GM12873 (cell line): Measurements from ENCODE around the gene ELP4.

Experiments used
- TF ChIP-seq, protein P1 (sequence below): IDR thresholded peaks from 2 replicates; pipeline ENCODE4 v1.5.1; 2012; ENCODE audit warnings: low read depth, mild to moderate bottlenecking, moderate library complexity, low read length, control low read depth; ENCODE audit not compliant: insufficient read depth; ENCODE audit errors: missing control alignments

The ELP4 gene

GRCh38 chr11:31823644-31824331, 314.2 kb downstream of the ELP4 start:
- TF ChIP-seq, protein P1, sequence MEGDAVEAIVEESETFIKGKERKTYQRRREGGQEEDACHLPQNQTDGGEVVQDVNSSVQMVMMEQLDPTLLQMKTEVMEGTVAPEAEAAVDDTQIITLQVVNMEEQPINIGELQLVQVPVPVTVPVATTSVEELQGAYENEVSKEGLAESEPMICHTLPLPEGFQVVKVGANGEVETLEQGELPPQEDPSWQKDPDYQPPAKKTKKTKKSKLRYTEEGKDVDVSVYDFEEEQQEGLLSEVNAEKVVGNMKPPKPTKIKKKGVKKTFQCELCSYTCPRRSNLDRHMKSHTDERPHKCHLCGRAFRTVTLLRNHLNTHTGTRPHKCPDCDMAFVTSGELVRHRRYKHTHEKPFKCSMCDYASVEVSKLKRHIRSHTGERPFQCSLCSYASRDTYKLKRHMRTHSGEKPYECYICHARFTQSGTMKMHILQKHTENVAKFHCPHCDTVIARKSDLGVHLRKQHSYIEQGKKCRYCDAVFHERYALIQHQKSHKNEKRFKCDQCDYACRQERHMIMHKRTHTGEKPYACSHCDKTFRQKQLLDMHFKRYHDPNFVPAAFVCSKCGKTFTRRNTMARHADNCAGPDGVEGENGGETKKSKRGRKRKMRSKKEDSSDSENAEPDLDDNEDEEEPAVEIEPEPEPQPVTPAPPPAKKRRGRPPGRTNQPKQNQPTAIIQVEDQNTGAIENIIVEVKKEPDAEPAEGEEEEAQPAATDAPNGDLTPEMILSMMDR, result no peak

GRCh38 chr11:31824332-31824878, 314.8 kb downstream of the ELP4 start:
- TF ChIP-seq, protein P1, result no peak

- TF ChIP-seq, protein P1, result no peak
Observed at GRCh38 chr11:31824879-31825837, 315.6 kb downstream of the ELP4 start.

GRCh38 chr11:31825838-31826484, 316.4 kb downstream of the ELP4 start:
- TF ChIP-seq, protein P1, result no peak

GRCh38 chr11:31826536-31827438, 317.2 kb downstream of the ELP4 start:
- TF ChIP-seq, protein P1, result no peak

DNA sequence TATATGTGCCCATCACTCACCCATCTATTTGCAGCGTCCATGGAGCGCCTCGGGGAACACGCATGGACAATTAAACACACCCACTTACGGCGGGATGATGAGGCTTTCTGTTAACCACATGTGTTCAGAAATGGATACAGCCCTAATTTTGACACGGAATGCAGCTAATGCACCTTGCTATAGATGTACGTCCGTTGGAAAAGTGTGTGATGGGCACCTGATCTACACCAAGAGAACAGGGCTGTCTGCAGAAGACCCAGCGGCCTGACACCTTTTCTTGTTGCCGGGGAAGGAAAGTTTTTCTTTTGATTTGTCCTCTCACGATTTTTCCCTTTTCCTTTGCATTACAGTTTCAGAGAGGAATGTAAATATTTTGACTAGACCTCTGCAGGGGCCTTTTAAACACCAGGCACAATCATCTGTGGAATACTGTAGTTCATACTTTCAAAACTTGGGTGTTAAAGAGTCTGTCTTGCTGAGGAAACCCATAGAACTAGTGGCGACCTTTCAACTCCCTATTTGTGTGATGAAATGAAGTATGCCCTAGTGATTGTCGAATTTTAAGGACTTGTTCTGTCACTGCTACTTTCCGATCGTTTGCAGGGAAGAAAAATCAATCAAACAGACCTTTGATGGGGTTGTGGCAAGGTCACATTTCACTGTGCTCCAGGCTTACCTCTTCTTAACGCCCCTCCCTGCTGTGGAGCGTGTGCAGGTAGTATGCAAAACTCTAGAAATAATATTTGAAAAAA, 318.1 kb downstream of the ELP4 start:
- TF ChIP-seq, protein P1, result no peak
